Activated T-cell treated with anti-CD3 and anti-CD28 coated beads for 1 hour (primary cell): ENCODE data around the gene DOCK4.
"Not testable (repeated sequence)": the region's sequence is repeated elsewhere in the genome, so short reads cannot be mapped to it uniquely, and the experiment has no call there.

ENCODE experiments used
- DNase-seq: peaks from one replicate; pipeline ENCODE4 v3.0.0-alpha.2; 2020; ENCODE audit warnings: low read depth

The DOCK4 gene

DNA sequence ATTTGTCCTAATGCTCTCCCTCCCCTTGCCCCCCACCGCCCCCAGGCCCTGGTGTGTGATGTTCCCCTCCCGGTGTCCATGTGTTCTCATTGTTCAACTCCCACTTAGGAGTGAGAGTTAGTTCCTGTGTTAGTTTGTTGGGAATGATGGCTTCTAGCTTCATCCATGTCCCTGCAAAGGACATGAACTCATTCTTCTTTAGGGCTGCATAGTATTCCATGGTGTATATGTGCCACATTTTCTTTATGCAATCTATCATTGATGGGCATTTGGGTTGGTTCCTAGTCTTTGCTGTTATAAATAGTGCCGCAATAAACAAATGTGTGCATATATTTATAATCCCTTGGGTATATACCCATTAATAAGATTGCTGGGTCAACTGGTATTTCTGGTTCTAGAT lies 297.5 kb downstream of the DOCK4 start:
- not testable (repeated sequence) for DNase-seq

DNA sequence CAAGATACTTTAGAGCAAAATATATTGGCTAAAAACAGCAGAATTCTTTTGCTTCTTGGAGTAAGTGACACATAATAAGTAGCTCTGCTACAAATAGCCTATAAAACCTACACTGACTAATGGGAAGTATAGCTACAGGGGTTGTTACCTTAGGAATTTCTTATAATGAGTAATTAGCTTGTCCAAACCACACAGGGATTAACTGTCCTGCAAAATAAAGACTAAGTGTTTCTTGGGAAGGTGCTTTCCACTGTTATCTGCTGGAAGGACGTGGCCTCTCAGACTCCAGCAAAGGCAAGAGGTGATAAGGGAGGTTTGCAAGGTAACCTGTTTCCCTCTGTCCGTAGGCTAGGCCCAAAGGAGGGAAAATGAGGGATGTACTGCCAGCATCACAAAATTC lies 302.4 kb downstream of the DOCK4 start:
- no peak for DNase-seq

DNA sequence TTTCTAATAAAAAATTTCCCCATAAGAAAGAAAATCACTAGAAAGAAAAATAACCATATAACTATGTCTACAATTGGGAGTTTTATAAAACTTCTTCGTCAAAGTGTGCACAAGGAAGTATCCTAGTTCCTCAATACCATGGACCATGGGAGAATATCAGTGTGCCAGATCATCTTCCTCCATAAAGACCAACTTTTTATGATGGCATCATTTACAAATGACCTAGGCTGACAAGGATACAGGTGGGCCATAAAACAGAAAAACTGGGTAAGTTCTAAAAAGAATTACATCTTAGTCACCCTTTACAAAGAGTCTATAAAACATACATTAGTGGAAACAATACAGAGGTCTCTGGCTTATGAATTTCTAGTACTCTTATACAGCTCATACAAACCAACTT lies 303.2 kb downstream of the DOCK4 start:
- no peak for DNase-seq

DNA sequence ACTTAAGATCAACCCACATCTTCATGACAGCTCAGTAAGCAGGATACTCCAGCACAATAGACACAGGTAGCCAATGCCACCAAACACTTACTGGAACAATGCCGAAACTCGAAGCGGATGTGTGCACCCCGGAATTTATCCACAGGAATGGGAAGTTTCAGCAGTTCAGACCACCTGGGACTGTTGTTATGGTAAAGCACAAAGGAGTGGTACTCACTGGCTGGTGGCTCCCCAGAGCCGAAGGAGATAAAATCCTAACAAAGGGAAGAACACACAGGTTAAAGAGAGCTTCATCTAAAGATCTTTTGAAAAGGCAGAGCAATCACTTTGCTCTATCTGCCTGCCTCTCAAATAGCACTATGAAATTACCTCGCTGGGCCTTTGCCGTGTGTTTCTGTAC lies 305.9 kb downstream of the DOCK4 start:
- no peak for DNase-seq

DNA sequence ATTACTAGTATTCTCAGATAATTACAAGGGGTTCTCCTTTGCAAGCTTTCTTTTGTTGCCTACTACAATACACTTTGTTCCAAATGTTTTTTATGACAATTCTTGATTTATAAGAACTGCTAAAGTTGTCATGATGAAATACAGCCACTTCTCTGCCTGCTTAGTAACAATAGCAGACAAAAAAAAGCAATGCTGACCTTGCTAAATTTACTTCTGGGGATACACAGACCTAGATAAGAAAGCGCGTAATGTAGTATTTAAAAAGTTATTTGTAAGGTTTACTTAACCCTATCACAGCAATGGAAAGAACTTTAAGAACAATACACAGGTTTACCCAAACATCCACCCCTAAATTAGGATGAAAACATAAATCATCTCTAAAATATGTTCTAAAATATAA lies 311.1 kb downstream of the DOCK4 start:
- DNase-seq = no peak

DNA sequence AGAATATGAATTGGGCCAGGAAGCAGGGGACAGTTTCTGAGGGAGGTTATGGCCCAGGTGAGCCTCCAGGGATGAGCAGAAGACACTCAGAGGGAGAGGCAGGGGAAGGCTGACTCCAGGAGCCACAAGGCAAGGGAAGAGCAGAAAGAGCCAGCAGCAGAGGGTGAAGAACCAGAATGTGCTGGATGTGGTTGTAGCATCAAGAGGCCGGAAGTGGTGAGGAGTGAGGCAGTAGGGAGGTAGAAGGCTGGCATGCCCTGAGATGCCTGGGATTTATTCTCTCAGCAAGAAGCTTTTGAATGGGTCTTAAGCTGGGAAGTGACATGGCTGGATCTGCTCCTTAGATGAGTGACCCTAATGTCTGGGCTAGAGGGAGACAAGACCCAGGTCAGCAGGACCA lies 311.7 kb downstream of the DOCK4 start:
- no peak for DNase-seq

DNA sequence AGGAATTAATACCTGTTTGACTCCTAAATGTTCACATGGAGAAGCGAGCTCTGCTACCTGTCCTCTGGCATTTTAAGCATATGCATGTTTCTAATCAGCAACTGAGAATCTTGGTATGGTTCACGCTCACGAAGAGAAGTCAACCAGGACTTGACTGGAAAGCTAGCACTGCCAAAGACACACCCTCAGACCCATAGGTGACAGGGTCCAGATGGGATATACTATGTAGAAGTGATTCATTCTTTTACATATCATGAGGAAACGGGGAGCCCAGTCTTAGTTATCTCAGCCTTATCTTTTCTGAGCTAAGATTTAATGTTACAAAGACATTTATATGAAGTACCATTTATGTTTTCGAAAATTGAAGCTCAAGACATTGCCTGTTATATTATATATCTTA lies 313.0 kb downstream of the DOCK4 start:
- DNase-seq = no peak

DNA sequence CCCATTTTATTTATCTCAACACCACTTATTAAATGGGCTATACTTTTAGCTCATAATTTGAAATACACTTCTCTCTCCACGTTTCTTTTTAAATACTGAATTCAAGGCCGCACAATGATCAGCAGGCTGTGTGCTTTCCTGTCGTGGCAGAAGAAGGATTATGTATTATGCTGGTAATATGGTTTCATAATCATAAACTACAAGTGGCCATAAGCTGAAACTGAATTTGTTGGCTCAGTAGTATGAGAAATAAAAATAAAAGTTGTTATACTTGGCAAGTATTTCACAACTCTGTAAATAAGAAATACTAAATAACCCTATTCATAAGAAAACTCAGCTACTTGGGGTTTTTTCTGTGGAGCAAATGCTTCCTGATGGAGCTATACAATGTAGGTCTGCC lies 313.6 kb downstream of the DOCK4 start:
- DNase-seq = no peak

DNA sequence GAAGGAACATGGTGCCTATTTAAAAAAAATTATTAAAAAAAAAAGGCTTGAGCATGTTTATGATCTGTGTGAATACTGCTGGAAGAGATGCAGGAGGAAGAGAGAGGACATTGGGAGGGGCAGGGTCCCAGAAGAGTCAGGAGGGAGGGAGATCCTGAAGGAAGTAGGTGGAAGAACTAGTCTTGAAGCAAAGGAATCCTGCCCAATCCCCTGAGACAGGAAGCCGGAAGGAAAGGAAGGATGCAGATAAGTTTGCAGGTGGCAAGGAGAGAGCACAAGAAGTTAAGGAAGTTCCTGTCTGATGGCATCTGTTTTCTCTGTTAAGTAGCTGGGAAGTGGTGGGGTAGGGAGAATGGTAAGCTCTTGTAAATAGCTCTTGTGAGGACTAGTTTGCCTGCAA lies 318.5 kb downstream of the DOCK4 start:
- no peak for DNase-seq

DNA sequence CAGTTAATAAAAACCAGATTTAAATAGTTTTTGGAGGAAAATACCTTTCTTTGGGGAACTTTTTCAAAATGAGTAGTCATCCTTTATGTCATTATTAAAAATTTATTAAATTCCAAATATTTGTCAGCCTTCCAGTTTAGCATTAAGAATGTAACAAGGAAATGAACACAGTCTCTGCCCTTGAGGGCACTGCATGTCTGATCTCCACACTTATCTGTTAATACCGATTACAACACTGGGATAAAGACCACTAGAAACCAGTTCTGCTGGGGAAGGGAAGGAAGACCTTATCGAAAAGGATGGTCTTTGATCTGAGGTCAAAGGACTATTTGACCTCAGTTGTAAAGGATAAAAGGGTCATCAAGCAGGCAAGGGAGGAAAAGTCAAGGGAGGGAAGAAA lies 320.0 kb downstream of the DOCK4 start:
- DNase-seq = no peak

DNA sequence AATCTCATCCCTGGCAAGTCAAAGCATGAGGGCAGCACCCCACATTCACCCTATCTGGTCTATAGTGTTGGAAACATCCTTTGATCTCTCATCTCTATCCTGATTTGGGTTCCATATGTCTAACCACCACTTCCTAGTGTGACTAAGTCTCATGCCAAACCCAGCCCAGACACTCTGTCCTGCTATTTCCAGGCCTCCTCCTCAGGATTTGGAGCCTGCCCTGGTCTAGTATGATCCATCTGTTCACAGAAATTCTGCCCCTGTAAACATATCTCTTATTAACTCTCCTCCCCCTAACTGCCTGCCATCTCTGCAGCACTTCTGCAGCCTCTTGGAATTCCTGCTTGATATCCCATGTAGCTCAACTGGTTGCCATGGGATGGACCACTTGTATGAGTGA lies 323.0 kb downstream of the DOCK4 start:
- DNase-seq = no peak

DNA sequence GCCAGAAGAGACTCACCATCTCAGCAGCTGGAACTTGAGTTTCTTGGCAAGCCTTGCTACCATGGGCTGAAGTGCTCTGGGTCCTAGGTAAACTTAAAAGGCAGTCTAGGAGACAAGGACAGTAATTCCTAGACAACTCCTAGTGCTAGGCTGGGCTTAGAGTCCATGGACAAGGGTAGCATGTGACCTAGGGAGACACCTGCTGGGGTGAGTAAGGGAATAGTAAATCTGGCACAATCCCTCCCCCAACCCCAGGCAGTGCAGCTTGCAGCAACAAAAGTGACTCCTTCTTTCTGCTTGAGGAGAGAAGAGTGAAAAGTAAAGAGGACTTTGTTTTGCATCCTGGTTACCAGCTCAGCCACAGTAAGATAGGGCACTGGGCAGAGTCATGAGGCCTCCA lies 327.4 kb downstream of the DOCK4 start:
- no peak for DNase-seq

DNA sequence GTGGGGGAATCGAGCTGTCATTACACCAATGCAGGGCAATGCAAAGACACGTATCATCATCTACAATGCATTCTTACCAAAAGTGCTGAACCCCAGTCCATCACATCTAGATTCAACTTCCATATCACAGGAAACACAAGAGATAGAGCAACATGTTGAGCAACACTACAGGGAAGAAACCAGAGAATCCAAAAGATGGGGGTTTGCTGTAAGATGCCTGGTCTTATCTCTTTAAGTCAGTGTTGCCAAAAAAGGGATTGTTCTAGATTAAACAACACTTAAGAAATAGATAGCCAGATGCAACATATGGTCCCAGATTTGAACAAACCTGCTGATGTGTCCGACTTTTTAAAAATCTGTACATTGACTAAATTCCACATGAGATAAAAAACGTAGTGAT lies 328.3 kb downstream of the DOCK4 start:
- no peak for DNase-seq

DNA sequence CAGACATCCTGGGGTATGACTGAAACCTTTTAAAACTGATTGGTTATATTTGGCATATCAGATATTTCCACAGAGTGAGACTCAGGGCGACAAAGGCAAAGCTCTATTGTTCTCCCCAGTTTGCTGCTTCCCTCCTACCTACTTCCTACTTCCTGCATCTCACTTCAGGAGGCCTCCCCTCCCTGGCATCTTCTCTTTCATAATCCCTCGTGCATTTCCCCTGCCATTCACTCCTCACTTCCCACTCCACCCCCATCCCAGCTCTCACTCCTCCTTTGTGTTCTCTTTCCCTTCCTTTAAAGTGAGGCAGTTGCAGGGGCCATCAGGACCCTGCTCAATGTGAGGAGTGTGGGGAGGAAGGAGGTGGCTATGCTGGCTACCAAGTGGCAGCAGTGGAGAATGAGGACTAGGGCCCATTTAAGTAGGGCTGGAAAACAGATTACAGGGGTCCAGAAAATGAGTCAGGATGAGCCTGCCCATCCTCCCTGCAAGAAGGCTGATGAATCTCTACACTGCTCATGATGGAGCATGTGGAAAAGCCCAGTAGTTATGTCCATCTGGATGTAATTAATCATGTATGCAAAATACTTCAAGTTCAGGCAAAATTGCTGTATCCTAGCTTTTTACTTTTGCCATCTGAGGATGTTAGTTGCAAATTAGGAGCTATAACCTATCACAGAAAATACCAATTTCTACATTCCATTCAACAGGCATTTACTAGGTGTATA lies 332.1 kb downstream of the DOCK4 start:
- DNase-seq = no peak

DNA sequence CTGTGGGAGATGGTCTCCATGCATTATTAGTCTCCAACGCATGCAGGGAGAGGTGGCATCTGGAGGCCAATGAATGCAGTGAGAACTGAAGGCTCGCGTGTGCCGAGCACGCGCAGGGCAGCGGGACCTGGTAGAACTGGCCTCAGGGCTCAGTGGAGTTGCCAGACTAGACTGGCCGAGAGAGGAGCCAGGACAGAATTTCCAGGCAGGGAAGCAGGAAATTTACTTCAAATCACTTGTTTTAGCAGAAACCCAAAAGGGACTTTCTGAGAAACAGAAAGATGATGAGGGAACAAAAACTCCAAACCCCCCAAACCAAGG lies 332.9 kb downstream of the DOCK4 start:
- DNase-seq = no peak

DNA sequence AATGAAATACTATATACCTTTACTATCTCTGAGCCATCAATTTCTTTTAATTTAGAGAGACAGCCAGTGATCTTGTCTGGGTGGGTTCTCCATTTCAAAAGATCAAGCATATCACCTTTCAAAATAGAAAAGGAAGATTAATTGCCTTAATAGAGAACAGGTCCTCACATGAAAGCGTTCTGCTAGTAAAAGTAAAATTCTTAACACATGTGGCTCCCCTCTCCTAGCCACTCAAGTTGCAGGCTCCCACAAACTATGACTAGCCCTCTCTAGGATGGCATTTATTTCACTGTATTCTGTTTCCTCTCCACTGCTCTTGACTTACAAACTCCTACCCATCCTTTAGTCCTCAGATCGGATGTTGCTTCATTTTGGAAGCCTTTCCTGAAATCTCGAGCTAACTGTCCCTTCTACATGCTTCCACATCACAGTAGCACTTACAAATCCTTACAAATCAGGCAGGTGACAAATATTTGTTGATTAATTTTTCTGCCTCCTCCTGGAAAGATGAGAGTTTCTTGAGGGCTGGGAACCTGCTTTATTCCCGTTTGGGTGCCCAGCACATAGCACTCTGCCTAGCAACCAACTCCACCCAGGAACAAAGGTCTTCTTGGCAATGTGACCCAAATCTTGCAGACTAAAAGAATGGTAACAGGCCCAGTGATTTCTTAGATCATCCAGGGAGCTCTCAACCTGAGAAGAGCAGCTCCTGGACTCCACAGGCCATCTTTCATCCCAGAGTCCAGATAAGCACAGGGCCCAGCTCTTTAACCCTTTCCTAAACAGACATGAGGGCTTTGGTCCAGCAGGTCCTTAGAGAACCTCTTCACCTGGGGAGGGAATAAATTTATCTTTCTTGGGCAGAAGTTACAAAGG lies 333.5 kb downstream of the DOCK4 start:
- DNase-seq = no peak

DNA sequence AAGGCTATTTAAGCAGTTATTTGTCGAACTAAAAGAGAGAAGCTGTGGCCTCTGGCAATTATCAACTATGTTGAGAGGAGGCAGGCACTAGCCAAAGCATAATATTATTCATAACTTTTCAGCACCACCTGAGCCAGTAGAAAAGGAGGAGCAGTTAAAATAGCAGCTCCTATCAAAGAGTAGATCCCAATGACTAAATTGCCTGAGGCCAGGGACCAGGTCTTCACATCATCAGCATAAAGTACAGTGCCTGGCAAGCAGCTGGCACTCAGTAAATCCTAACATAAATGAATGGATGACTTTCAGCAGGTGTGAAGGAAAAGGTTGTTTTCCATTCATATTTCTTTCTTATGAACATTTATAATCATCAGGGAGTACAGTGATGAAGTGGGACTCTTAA lies 334.9 kb downstream of the DOCK4 start:
- DNase-seq = no peak

DNA sequence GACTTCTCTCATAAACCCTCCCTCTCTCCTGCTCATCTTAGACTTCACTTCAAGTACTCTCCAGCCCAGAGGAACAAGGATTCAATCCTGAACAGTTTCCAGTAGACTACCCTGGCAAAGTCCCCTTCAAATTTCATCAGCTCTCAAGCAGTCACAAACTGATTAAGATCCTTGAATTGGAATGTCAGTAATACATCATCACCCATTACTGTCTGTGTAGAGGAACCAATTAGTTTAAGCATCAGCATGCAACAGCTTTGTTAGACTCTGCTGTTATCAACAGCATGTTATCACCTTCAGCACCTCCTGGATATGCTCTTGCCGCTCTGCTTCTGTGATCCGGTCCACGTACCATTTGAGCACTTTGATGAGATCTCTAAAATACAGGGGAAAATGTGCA lies 336.9 kb downstream of the DOCK4 start:
- DNase-seq = no peak

DNA sequence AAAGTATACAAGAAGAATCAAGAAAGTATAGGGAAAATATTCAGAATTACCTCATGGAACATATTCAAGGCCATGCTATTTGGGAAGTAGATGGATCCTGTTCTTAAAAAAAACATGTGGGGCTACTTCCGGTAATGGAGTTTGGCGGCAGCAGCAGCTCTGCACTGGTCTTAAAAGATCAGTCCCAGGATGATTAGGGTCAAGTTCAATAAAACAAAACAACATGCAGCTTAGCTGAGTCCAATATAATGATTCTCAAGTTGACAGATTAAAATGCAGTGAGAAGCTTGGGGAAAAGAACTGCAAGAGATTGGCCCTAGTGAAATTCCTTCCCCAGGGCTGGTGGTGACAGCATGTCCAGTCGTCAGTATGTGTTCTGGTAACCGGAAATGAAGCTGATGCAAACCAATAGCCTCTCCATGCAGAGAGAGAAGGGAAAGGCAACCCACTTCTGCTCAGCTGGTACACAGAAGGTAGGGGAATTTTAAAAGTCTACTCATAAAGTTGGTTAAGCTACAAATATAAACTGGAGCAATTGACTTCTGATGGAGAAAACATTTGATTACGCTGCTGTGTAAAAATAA lies 338.8 kb downstream of the DOCK4 start:
- DNase-seq = no peak

DNA sequence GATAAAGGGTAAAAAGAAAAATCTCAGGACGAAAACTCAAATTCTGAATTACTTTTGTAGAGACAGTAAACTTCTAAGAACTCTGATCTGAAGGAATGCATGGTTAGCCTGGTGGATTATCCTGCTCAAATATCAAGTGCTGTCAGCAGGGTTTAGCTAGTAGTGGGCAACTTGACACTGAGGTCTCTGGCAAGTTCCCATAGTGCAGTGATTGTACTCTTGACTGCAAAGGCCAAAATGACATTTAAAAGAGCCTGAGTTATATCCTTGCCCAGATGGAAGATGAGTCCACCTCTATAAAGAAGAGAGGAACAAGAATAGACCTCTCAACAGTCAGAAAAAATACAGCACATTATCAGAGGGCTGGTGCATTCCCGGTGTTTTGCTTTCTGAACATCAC lies 339.4 kb downstream of the DOCK4 start:
- no peak for DNase-seq

DNA sequence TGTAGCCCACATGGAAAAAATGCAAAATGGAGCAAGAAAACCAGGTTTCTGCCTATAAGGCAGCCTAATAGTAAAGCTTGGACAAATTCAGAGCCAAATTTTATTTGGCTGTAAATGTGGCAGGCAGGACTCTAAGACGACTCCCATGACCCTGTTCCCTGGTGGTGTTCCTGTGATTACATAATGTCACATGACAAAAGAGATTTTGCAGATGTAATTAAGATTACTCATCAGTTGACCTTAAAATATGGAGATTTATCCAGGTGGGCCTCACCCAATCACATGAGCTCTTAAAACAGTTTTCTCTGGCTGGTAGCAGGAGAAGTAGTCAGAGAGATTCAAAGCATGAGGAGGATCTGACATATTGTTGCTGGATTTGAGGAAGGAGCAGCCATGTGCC lies 340.8 kb downstream of the DOCK4 start:
- no peak for DNase-seq

DNA sequence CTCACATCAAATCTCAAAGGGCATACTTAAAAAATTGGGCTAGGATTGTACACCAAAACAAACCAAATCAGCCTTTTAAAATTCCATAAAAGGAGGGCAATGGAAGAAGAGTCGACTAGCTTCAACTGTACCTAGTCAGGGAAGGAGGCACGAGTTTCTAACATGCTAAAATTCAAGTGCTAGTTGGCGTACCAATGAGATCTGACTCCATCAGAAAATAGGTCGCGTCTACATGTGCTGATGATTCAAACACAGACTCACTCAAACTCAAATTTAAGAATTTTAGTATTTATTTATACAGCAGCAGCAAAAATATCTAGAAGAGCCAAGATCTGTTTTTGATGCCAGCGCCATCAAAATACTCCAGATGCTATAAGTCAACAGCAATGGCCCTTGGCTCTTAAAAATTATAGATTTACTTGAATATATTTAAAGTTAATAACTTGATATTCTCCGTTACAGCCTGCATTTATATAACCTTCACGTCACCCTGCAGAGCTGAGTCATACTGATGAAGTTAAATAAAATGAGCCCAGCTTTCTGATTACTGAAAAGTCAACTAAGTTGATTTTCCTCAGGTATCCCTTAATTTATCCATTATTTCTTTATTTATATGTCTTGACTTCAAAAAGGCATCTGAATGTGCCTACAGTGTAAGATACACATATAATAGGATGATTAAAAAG lies 341.8 kb downstream of the DOCK4 start:
- no peak for DNase-seq

DNA sequence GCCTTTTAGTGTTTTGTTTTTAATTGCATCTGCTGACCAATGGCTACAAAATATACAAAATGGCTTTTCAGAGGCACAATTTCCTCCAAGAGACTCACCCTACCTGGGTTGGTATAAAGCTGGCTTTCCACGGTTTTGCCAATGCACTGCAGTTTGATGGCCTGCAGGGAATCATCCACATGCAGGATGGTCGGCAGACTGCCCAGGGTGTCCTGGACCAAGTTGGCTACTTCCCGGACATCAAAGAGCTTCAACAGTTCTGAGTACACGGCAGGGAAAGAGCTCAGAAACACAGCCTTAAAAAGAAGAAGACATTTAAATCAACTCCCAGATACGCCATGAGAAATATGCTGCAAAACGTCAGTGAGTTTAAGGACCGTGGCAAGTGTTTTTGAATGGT lies 342.9 kb downstream of the DOCK4 start:
- no peak for DNase-seq
